CD4-positive, alpha-beta T cell treated with Interleukin-6 for 4 hours (primary cell): ENCODE measurements around the gene OBP2A.

Experiments
- DNase-seq: peaks from one replicate; pipeline ENCODE4 v3.0.0-alpha.2; 2020; ENCODE audit warnings: mixed read lengths

Gene OBP2A

GRCh38 chr9:135580664-135581380, 34.9 kb downstream of the OBP2A start:
- no peak for DNase-seq

- DNase-seq, result no peak
Measured at GRCh38 chr9:135581636-135582426, 35.9 kb downstream of the OBP2A start.

DNA sequence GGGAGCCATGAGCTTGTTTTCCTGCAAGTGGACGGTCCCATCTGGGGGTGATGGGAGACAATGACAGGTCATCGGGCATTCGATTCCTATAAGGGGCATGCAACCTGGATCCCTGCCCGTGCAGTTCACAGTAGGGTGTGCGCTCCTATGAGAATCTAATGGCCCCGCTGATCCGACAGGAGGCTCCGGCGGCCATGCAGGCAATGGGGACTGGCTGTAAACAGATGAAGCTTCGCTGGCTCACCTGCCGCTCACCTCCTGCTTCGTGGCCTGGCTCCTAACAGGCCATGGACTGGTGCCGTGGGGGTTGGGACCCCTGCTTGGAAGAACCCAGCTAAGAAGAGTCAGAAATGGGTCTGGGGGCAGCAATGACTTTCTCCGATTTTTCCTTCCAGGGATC, 36.6 kb downstream of the OBP2A start:
- no peak for DNase-seq

DNA sequence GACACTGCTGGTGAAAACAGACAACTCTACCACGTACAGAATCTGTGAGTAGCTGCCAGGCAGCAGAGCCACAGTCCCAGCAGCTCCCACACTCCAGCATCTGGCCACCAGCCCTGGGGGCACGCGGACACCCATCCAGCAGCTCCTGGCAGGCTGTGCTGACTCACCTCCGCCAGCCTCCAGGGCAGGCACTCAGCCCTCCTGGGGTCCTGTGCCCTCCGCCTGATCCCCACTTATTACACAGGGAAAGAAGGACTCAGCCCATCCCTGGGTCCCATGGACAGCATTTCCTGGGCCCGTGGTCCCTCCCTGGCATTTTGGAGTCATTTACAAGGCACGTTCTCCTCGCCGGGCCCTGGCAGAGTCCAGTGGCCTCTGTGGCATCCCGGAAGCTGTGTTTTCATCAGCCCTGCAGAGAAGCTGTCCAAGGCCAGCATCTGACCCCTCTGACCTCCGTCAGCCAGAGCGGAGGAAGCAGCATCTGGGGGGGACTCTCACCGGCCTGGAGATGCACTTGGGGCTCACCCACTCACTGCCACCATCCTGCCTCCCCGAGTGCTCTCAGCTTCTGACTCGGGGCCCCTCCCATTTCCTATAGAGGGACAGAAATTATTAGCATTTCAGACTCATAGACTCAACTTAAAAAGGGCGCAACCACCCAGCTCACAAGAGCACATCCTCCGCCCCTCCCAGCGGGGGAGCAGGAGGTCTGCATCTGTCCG, 37.2 kb downstream of the OBP2A start:
- DNase-seq, result no peak

- no peak for DNase-seq
Measured at GRCh38 chr9:135583688-135584011, 37.7 kb downstream of the OBP2A start.

DNA sequence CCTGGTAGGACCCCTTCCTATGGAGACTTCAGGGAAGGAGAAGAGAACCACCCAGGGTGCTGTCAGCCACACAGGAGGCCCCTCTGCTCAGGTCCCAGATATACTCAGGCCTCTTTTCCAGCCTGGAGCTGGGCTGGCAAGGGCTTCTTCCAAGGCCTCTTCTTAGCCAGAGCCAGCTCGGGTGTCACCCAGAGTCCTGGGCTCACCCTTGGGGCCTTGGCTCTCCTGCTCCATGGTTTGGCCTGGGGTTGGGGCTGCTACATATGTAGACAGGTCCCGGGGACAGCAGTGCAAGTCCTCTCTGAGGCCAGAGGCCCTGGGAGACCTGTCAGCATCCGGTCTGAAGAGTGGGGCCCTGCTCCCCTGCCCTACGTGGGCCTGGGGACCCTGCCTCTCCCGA, 38.4 kb downstream of the OBP2A start:
- DNase-seq, result no peak

GRCh38 chr9:135584934-135585333, 39.0 kb downstream of the OBP2A start:
- DNase-seq, result no peak

- no peak for DNase-seq
Measured at GRCh38 chr9:135586601-135587109, 40.7 kb downstream of the OBP2A start.

DNA sequence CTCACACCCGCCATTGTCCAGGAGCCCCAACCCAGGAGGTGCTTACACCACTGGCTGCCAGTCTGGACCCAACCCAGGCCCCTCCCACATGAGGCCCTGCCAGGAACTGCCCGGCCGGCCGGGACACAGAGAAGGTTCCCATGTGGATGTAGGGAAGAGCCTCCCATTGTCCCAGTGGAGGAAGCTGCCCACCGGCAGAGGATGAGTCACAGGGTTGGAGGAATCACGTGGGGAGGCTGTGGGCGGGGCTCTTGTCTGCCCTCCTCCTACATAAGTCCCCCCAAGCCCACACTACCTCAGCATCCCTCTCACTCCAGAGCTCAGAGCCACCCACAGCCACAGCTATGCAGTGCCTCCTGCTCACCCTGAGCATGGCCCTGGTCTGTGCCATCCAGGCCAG, 41.7 kb downstream of the OBP2A start:
- DNase-seq, result no peak

DNA sequence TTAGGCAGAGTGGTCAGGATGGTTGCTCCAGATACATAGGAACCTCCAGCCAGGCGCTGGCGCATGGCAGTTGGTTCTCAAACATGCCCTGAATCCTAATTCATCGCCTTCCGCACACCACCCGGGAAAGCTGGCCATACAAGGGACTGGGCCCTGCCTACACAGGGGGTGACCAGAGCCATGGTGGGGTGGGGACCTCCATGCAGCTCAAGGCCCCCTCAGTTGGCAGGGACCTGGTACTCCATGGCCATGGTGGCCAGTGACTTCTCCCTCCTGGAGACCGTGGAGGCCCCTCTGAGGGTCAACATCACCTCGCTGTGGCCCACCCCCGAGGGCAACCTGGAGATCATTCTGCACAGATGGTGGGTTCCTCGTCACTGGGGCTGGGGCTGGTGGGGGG, 42.4 kb downstream of the OBP2A start:
- no peak for DNase-seq

GRCh38 chr9:135588886-135589595, 43.1 kb downstream of the OBP2A start:
- DNase-seq, result no peak

DNA sequence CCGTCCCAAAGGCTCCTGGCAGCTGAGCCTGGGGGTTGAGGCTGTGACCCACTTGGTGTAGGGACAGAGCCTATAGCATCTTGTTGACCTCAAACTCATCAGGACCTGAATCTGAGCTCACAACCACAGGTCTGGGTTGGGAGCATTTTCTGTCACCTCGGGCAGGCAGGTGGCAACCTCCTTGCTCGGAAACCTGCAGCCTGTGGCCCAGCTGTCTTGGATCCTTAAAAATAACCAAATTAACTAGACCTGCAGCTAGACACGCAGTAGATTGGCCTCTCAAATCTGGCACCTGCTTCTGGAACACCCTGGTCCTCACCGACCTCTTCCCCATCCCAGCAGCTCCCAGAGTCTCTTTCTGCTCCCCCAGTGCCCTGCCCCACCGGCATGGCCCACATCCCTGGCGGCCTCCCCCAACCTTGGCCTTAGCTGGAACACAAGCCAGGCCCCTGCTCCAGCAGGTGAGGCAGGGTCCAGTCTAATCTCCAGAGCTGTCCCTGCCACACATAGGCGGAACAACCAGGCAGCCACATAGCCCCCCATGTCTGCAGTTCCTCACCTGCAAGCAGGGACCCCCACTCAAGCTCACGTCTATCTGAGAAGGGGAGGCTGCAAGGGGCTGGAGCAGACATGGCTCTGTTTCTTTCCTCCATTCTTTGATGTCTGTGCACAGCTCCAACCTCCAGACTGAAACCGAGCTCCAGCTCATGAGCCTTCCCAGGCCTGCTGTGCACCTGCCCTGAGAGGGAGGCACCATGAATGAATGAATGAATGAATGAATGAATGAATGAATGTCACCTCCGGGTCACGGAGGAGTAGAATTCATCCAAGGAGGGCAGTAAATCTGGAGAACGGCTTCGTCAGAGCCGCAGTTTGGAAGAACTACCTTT, 43.9 kb downstream of the OBP2A start:
- no peak for DNase-seq

GRCh38 chr9:135590486-135591079, 44.7 kb downstream of the OBP2A start:
- DNase-seq, result no peak

DNA sequence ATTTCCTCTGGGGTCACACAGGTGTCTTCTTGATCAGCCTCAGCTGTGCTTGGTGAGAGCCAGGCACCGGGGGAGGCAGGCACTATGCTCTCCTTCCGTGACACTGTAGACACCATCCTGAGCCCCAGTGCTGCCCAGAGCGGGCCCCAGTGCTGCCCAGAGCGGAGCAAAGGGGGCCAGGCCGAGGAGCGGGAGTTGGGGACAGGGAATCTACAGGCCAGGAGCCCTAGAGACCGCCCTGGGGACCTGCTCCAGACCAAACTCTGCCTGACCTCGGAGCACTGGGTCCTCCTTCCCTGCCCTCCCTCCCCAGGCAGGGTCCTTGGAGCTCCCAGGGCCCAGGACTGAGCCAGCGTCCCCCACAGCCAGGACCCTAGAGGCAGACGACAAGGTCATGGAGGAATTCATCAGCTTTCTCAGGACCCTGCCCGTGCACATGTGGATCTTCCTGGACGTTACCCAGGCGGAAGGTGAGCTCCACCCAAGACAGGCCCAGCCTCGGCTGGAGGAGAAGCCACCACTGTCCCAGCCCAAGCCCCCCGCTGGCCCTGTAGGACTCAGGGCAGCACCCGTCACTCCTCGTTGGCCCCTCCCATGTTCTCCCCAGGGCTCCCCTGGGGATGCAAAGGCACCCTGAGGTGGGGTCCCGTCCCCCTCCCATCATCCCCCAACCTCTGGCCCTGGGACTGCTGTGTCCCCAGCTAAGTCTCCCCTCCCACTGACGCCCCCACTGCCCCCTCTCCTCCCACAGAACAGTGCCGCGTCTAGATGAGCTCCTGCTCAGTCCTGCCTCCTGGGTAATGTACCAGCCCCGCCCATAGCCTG, 45.8 kb downstream of the OBP2A start:
- DNase-seq, result no peak

- no peak for DNase-seq
Measured at GRCh38 chr9:135592331-135592590, 46.3 kb downstream of the OBP2A start.

GRCh38 chr9:135592625-135593024, 46.7 kb downstream of the OBP2A start:
- DNase-seq, result no peak

DNA sequence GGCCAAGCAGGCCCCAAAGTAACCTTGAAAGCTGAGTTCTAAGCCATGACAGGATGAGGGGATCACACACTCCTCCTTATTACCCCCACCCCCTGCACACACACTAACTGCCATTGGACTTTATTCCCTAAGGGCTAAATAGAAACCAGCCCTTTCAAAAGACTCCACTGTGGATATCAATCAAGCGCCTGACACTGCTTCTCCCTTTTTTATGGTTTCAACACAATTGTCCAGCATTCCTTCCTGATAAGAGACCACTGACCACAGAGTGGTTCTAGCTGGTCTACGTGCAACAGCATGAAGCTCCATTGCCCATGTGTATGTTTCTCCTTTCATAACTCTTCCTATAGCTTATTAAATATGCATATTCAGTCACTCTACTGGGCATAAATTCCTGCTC, 50.3 kb downstream of the OBP2A start:
- no peak for DNase-seq
